Activated CD4-positive, CD25-positive, alpha-beta regulatory T cell treated with anti-CD3 and anti-CD28 coated beads, Interleukin-2, amount 50 U/mL, for 16 hours (primary cell): ENCODE measurements around the gene NUP205.

Experiments
- DNase-seq: peaks from one replicate; pipeline ENCODE4 v3.0.0-alpha.2; 2020; ENCODE audit warnings: low read depth, low spot score

The NUP205 gene

GRCh38 chr7:135550196-135550595 lies 7.5 kb upstream of the NUP205 start:
- DNase-seq = no peak

- no peak for DNase-seq
Observed at GRCh38 chr7:135552148-135552547, 5.6 kb upstream of the NUP205 start.

GRCh38 chr7:135553346-135553745 lies 4.4 kb upstream of the NUP205 start:
- no peak for DNase-seq

GRCh38 chr7:135558337-135558767 lies 635 bp downstream of the NUP205 start:
- DNase-seq = peak; percentile 47

- no peak for DNase-seq
Observed at GRCh38 chr7:135558881-135559280, 1.2 kb downstream of the NUP205 start.

GRCh38 chr7:135560631-135561030 lies 2.9 kb downstream of the NUP205 start:
- no peak for DNase-seq

GRCh38 chr7:135562720-135563119 lies 5.0 kb downstream of the NUP205 start:
- no peak for DNase-seq

- DNase-seq = no peak
Observed at GRCh38 chr7:135571834-135572233, 14.1 kb downstream of the NUP205 start.

- DNase-seq = no peak
Observed at GRCh38 chr7:135573541-135573940, 15.8 kb downstream of the NUP205 start.

GRCh38 chr7:135575296-135575695 lies 17.6 kb downstream of the NUP205 start:
- no peak for DNase-seq

- no peak for DNase-seq
Observed at GRCh38 chr7:135578569-135578968, 20.9 kb downstream of the NUP205 start.

- DNase-seq = no peak
Observed at GRCh38 chr7:135584362-135585353, 26.9 kb downstream of the NUP205 start.

- DNase-seq = no peak
Observed at GRCh38 chr7:135597181-135597925, 39.6 kb downstream of the NUP205 start.

GRCh38 chr7:135597926-135598305 lies 40.2 kb downstream of the NUP205 start:
- no peak for DNase-seq

GRCh38 chr7:135599471-135599870 lies 41.8 kb downstream of the NUP205 start:
- DNase-seq = no peak

GRCh38 chr7:135600226-135600625 lies 42.5 kb downstream of the NUP205 start:
- DNase-seq = no peak

GRCh38 chr7:135601182-135601581 lies 43.5 kb downstream of the NUP205 start:
- no peak for DNase-seq

- DNase-seq = no peak
Observed at GRCh38 chr7:135602304-135602703, 44.6 kb downstream of the NUP205 start.

- no peak for DNase-seq
Observed at GRCh38 chr7:135616136-135616535, 58.4 kb downstream of the NUP205 start.

GRCh38 chr7:135617781-135618180 lies 60.1 kb downstream of the NUP205 start:
- no peak for DNase-seq

GRCh38 chr7:135618510-135618909 lies 60.8 kb downstream of the NUP205 start:
- DNase-seq = no peak

GRCh38 chr7:135620447-135620846 lies 62.7 kb downstream of the NUP205 start:
- no peak for DNase-seq
